GM18498 (cell line): ENCODE measurements around the gene SPRY4.
"Not testable (repeated sequence)": the region's sequence is repeated elsewhere in the genome, so short reads cannot be mapped to it uniquely, and the experiment has no call there.

Source experiments
- ATAC-seq: cut with Tn5 transposase; IDR thresholded peaks from one replicate; pipeline ENCODE4 v1.9.1; 2021; ENCODE audit warnings: mild to moderate bottlenecking, moderate library complexity; ENCODE audit not compliant: unreplicated experiment

SPRY4 gene

GRCh38 chr5:142264084-142264483 is 60.7 kb downstream of the SPRY4 start:
- not testable (repeated sequence) for ATAC-seq

DNA sequence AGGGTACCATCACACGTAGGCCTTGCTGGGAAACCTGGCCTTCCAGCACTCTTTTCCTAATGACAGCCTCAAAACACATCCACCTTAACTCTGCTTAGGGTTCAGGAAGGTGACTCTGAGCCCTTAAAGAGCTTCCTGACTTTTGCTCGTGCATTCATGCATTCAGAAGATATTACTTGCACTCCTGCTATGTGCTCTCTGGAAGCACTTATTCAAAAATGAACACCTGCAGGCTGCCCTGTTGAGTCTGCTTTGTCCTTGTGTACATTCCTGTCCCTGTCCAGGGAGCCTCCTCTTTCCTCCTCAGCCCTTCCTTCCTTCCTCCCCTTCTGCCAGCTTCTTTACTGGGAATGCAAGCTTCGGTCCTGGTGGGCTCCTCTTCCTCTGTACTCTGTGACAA is 61.5 kb downstream of the SPRY4 start:
- ATAC-seq, result no peak

- ATAC-seq, result no peak
These were observed 62.1 kb downstream of the SPRY4 start for GRCh38 chr5:142262683-142263082.
